Lung (tissue), 12 donors: ENCODE data around the gene DCLRE1B. TPM values are rescaled to one million over a fixed set of nuclear protein-coding genes. Genes with fewer than 3 reads are reported as not detected.

Source experiments
- ATAC-seq: fragments of 200-7000 bp; cut with Tn5 transposase; one replicate; pipeline ENCODE4 v1.9.1; 2020; ENCODE audit warnings: moderate number of reproducible peaks; ENCODE audit not compliant: insufficient read depth, low FRiP score
- DNase-seq, 3 donors: peaks; one replicate each; pipeline ENCODE4 v3.0.0-alpha.2; 2013 to 2017
- H3K27ac ChIP-seq, 2 donors: one replicate each; pipeline ENCODE4 v1.5.1; 2013; ENCODE audit warnings: mild to moderate bottlenecking in 2 of 2, moderate library complexity in 2 of 2, control low read depth in 1 of 2, inconsistent platforms in 1 of 2, low read depth in 1 of 2, low read length in 1 of 2
- H3K27me3 ChIP-seq, 3 donors: one replicate each; pipeline ENCODE4 v1.5.1; 2013; ENCODE audit warnings: low read length in 2 of 3; ENCODE audit not compliant: control insufficient read depth in 3 of 3, insufficient read depth in 3 of 3
- H3K36me3 ChIP-seq, 4 donors: one replicate each; pipeline ENCODE4 v1.5.1; 2013; ENCODE audit warnings: low read length in 4 of 4, mild to moderate bottlenecking in 1 of 4, moderate library complexity in 1 of 4; ENCODE audit not compliant: control insufficient read depth in 4 of 4, insufficient read depth in 4 of 4
- H3K4me1 ChIP-seq, 5 donors: one replicate each; pipeline ENCODE4 v1.5.1; 2013; ENCODE audit warnings: low read length in 5 of 5, mild to moderate bottlenecking in 2 of 5, moderate library complexity in 1 of 5; ENCODE audit not compliant: control insufficient read depth in 5 of 5, insufficient read depth in 5 of 5
- H3K4me3 ChIP-seq: one replicate; pipeline ENCODE4 v1.5.1; 2013; ENCODE audit warnings: mild to moderate bottlenecking, control low read depth, moderate library complexity
- H3K9ac ChIP-seq, 2 donors: one replicate each; pipeline ENCODE4 v1.5.1; 2013; ENCODE audit warnings: low read length in 2 of 2, control low read depth in 1 of 2; ENCODE audit not compliant: insufficient read depth in 1 of 2
- H3K9me3 ChIP-seq, 4 donors: one replicate each; pipeline ENCODE4 v1.5.1; 2013; ENCODE audit warnings: low read length in 3 of 4, mild to moderate bottlenecking in 1 of 4, moderate library complexity in 1 of 4; ENCODE audit not compliant: control insufficient read depth in 4 of 4, insufficient read depth in 3 of 4
- CTCF ChIP-seq: IDR thresholded peaks from 2 replicates; pipeline ENCODE4 v1.5.1; 2012; ENCODE audit warnings: mild to moderate bottlenecking; ENCODE audit errors: control extremely low read depth, extremely low read depth
- WGBS, 2 donors: extraction: QIAGEN DNeasy Blood & Tissue Kit; methylation state at CpG; one replicate each; pipeline ENCODE4 v1.1.7; 2013; 5-methylcytosine and 5-hydroxymethylcytosine counted together
- polyA plus RNA-seq, 2 donors: library from polyadenylated mRNA; stranded (reverse); fragments of 200-250 nt; gene quantifications; one replicate each; pipeline ENCODE4 v1.2.1, GENCODE V29; 2013
- total RNA-seq, 2 donors: library from RNA; depleted of rRNA in 1 of 2; stranded (reverse); fragments of >200 nt in 1 of 2; gene quantifications; one replicate each; pipeline ENCODE4 v1.2.1, GENCODE V29; 2014 to 2021
- donor health status: control.
- donor health status: control.
- donor health status: Bipolar disorder and iron deficiency.
- donor health status: healthy.
- donor health status: DM: yes; HTN: yes; CAD: no.

DCLRE1B gene
- total and polyA plus RNA-seq, 4 donors, result 2.6 to 7.8 (median 5.2) TPM

GRCh38 chr1:113937146-113937545 lies 32.0 kb downstream of the DCLRE1B start:
- no peak for DNase-seq
- Histone ChIP-seq H3K27me3 (no peaks in the 10 kb centered on the region), H3K27ac (no peak overlapping the region), H3K9me3 (no peaks in the 10 kb centered on the region), H3K4me3 (no peak overlapping the region), H3K9ac (no peak overlapping the region), H3K36me3 (peaks cover 6 to 14% (median 8%) of the 10 kb centered on the region in 4 donors), H3K4me1 (peaks cover 0 to 14% (median 5%) of the 10 kb centered on the region in 5 donors)
- TF ChIP-seq CTCF, result no peak
- WGBS, 2 donors, result 47 to 52% methylated on average over 1 of the region's 1 CpG
- ATAC-seq, result no peak

GRCh38 chr1:113938192-113938591 lies 33.1 kb downstream of the DCLRE1B start:
- H3K4me3 ChIP-seq, result no peak overlapping the region
- H3K4me1 ChIP-seq, result peaks cover 0 to 14% (median 4%) of the 10 kb centered on the region in 5 donors
- H3K27me3 ChIP-seq, result no peaks in the 10 kb centered on the region
- H3K9ac ChIP-seq, result no peak overlapping the region
- 77 to 79% methylated on average over 5 of the region's 5 CpGs for WGBS, 2 donors
- DNase-seq (no peak), ATAC-seq (no peak)
- H3K27ac ChIP-seq, result no peak overlapping the region
- no peaks in the 10 kb centered on the region for H3K9me3 ChIP-seq
- no peak for TF ChIP-seq CTCF
- H3K36me3 ChIP-seq, result peaks cover 9 to 14% (median 10%) of the 10 kb centered on the region in 4 donors

- H3K9me3 ChIP-seq, result no peaks in the 10 kb centered on the region
- peak overlapping the region in 1 of 2 donors; percentile 1 for H3K27ac ChIP-seq
- no peak overlapping the region for H3K9ac ChIP-seq
- H3K4me3 ChIP-seq, result no peak overlapping the region
- no peak for TF ChIP-seq CTCF
- DNase-seq, result no peak
- H3K36me3 ChIP-seq, result peaks cover 9 to 22% (median 13%) of the 10 kb centered on the region in 4 donors
- no peak for ATAC-seq
- H3K4me1 ChIP-seq, result peaks cover 0 to 12% (median 4%) of the 10 kb centered on the region in 5 donors
- H3K27me3 ChIP-seq, result no peaks in the 10 kb centered on the region
- WGBS, 2 donors, result 40 to 68% methylated on average over 16 of the region's 16 CpGs
Measured at GRCh38 chr1:113940365-113941244, 35.5 kb downstream of the DCLRE1B start.
